HCT116 (cell line): ENCODE data around the gene SH3GL3. TPM values are rescaled to one million over a fixed set of nuclear protein-coding genes. Genes with fewer than 3 reads are reported as not detected.

Experiments used
- ATAC-seq: fragments of 200-7000 bp; cut with Tn5 transposase; 2 replicates; pipeline ENCODE4 v1.9.1; 2020; ENCODE audit warnings: mild to moderate bottlenecking, moderate library complexity
- BruUV-seq: library from RNA; stranded (reverse); fragments of 400-500 nt; replicated peaks from 2 replicates; lab custom pipeline; 2021; lab: Mats Ljungman, UMichigan
- CTCF ChIA-PET: fragments of 300-600 bp; sonication (Branson Sonifier 250); formaldehyde crosslinking; loops from one replicate; lab custom pipeline; 2021; ENCODE audit warnings: antibody characterized with exemption; lab: Charles Lee
- POLR2A ChIA-PET: fragments of 300-600, 350-600 bp; sonication (Branson Sonifier 250); formaldehyde crosslinking; loops from one replicate; lab custom pipeline; 2021; ENCODE audit warnings: antibody characterized with exemption; lab: Charles Lee
- RAD21 ChIA-PET, 2 experiments: fragments of 300-600 bp; sonication (Branson Sonifier 250); formaldehyde crosslinking; loops; one replicate each; lab custom pipeline; 2023; ENCODE audit warnings: low total read pairs in 2 of 2; ENCODE audit not compliant: uncharacterized antibody in 2 of 2, unreplicated experiment in 2 of 2, low non-redundant PET in 1 of 2; lab: Charles Lee
- DNase-seq: peaks from one replicate; pipeline ENCODE4 v3.0.0-alpha.2; 2010; ENCODE audit warnings: low read depth, low spot score
- H2AFZ ChIP-seq: fragments of 200-600 bp; shearing (Covaris generic), sonication (generic); 2 replicates; pipeline ENCODE4 v1.6.1; 2017; ENCODE audit warnings: low read depth, mixed run types, mixed read lengths, antibody characterized with exemption, low read length; ENCODE audit not compliant: poor library complexity, severe bottlenecking
- H3K27ac ChIP-seq: 2 replicates; pipeline ENCODE4 v1.5.1; 2012; ENCODE audit warnings: low read depth, low read length
- H3K27me3 ChIP-seq: fragments of 200-600 bp; sonication (generic); 2 replicates; pipeline ENCODE4 v1.6.1; 2016; ENCODE audit warnings: mixed run types, low read length, mixed read lengths; ENCODE audit not compliant: insufficient read depth
- H3K36me3 ChIP-seq, 2 experiments: fragments of 200-500 bp in 1 of 2; fragments of 200-600 bp in 1 of 2; sonication (Bioruptor generic) in 1 of 2; sonication (generic) in 1 of 2; 2 replicates each; pipeline versions ENCODE4 v1.5.1 to v1.6.1; 2014 to 2016; ENCODE audit warnings: low read length in 2 of 2, inconsistent platforms in 1 of 2, mixed read lengths in 1 of 2, mixed run types in 1 of 2; ENCODE audit not compliant: insufficient read depth in 2 of 2, control insufficient read depth in 1 of 2
- H3K4me1 ChIP-seq, 2 experiments: fragments of 200-600 bp in 1 of 2; sonication (generic) in 1 of 2; 2 replicates each; pipeline versions ENCODE4 v1.5.1 to v1.6.1; 2012 to 2017; ENCODE audit warnings: low read length in 2 of 2, inconsistent platforms in 1 of 2, mild to moderate bottlenecking in 1 of 2, mixed read lengths in 1 of 2, mixed run types in 1 of 2, moderate library complexity in 1 of 2; ENCODE audit not compliant: insufficient read depth in 2 of 2, control insufficient read depth in 1 of 2
- H3K4me2 ChIP-seq: fragments of 200-600 bp; sonication (generic); 2 replicates; pipeline ENCODE4 v1.6.1; 2017; ENCODE audit warnings: mixed run types, low read length, mixed read lengths
- H3K4me3 ChIP-seq, 2 experiments: fragments of 200-600 bp in 1 of 2; sonication (generic) in 1 of 2; replicated peaks in 1 of 2; 2 replicates each; pipeline ENCODE4 v1.5.1; 2011 to 2016; ENCODE audit warnings: low read length in 2 of 2, control low read depth in 1 of 2, low read depth in 1 of 2, mild to moderate bottlenecking in 1 of 2, mixed read lengths in 1 of 2, mixed run types in 1 of 2
- H3K79me2 ChIP-seq: fragments of 200-600 bp; sonication (generic); 2 replicates; pipeline ENCODE4 v1.6.1; 2017; ENCODE audit warnings: mild to moderate bottlenecking, mixed run types, low read length, moderate library complexity, mixed read lengths; ENCODE audit not compliant: insufficient read depth
- H3K9ac ChIP-seq: fragments of 200-600 bp; sonication (generic); 2 replicates; pipeline ENCODE4 v1.6.1; 2016; ENCODE audit warnings: low read length, mixed read lengths
- H3K9me2 ChIP-seq: fragments of 200-600 bp; sonication (generic), shearing (Covaris generic); 2 replicates; pipeline ENCODE4 v1.6.1; 2017; ENCODE audit warnings: mixed run types, mild to moderate bottlenecking, moderate library complexity; ENCODE audit not compliant: insufficient read depth
- H3K9me3 ChIP-seq, 2 experiments: fragments of 200-500 bp in 1 of 2; fragments of 200-600 bp in 1 of 2; sonication (Bioruptor generic) in 1 of 2; sonication (generic) in 1 of 2; 2 replicates each; pipeline ENCODE4 v1.6.1; 2014 to 2017; ENCODE audit warnings: low read length in 2 of 2, mixed read lengths in 2 of 2, inconsistent platforms in 1 of 2, low read depth in 1 of 2, mild to moderate bottlenecking in 1 of 2, mixed run types in 1 of 2, moderate library complexity in 1 of 2; ENCODE audit not compliant: control insufficient read depth in 1 of 2, insufficient read depth in 1 of 2
- H4K20me1 ChIP-seq: fragments of 200-600 bp; sonication (generic), shearing (Covaris generic); 2 replicates; pipeline ENCODE4 v1.6.1; 2017; ENCODE audit warnings: mixed run types, mild to moderate bottlenecking, moderate library complexity; ENCODE audit not compliant: insufficient read depth
- EGR1 ChIP-seq: IDR thresholded peaks from 2 replicates; pipeline ENCODE4 v1.6.1; 2012; ENCODE audit warnings: low read depth
- ELF1 ChIP-seq: IDR thresholded peaks from 2 replicates; pipeline ENCODE4 v1.6.1; 2012; ENCODE audit warnings: low read depth, borderline replicate concordance
- EZH2 ChIP-seq: fragments of 200-600 bp; sonication (generic); IDR thresholded peaks from 2 replicates; pipeline ENCODE4 v1.6.1; 2017; ENCODE audit warnings: antibody characterized with exemption, mixed run types
- EZH2phosphoT487 ChIP-seq: fragments of 200-600 bp; IDR thresholded peaks from 2 replicates; pipeline ENCODE4 v1.6.1; 2018; ENCODE audit warnings: antibody characterized with exemption, borderline replicate concordance
- FOSL1 ChIP-seq: IDR thresholded peaks from 2 replicates; pipeline ENCODE4 v1.6.1; 2012; ENCODE audit warnings: low read depth
- JUND ChIP-seq: IDR thresholded peaks from 2 replicates; pipeline ENCODE4 v1.6.1; 2012
- POLR2AphosphoS5 ChIP-seq: IDR thresholded peaks from 2 replicates; pipeline ENCODE4 v1.6.1; 2011; ENCODE audit warnings: mild to moderate bottlenecking, low read depth, low read length, moderate library complexity
- SIN3A ChIP-seq: IDR thresholded peaks from 2 replicates; pipeline ENCODE4 v1.6.1; 2012; ENCODE audit warnings: low read depth
- SRF ChIP-seq: IDR thresholded peaks from 2 replicates; pipeline ENCODE4 v1.6.1; 2012; ENCODE audit warnings: low read depth
- TCF7L2 ChIP-seq: IDR thresholded peaks from 2 replicates; pipeline ENCODE4 v1.7.0; 2011; ENCODE audit warnings: borderline replicate concordance, inconsistent platforms; ENCODE audit not compliant: insufficient read depth, insufficient read length; ENCODE audit errors: extremely low read depth
- ZFX ChIP-seq: fragments of 450-650 bp; IDR thresholded peaks from 2 replicates; pipeline ENCODE4 v1.6.1; 2017
- intact Hi-C: fragments of 100-400 bp; cut with micrococcal nuclease; formaldehyde crosslinking; loops from 2 replicates; pipeline ENCODE4 v1.10.0; 2022
- total RNA-seq: library from RNA; stranded (reverse); gene quantifications from one replicate; pipeline ENCODE4 v1.2.1, GENCODE V29; 2021; ENCODE audit not compliant: unreplicated experiment
- TF ChIP-seq, protein P1 (sequence below), 3 experiments: fragments of 200-600 bp in 1 of 3; sonication (generic) in 1 of 3; IDR thresholded peaks in 2 of 3; conservative IDR thresholded peaks in 1 of 3; 2 replicates each; pipeline ENCODE4 v1.5.1; 2012 to 2017; ENCODE audit warnings: low read depth in 2 of 3, low read length in 2 of 3, antibody characterized with exemption in 1 of 3, borderline replicate concordance in 1 of 3, control low read depth in 1 of 3, mild to moderate bottlenecking in 1 of 3, mixed read lengths in 1 of 3, mixed run types in 1 of 3, moderate library complexity in 1 of 3; ENCODE audit not compliant: insufficient read depth in 1 of 3
- TF ChIP-seq, protein P2 (sequence below): IDR thresholded peaks from 2 replicates; pipeline ENCODE4 v1.6.1; 2012

Gene SH3GL3
- total RNA-seq, 1 experiment from 2014 or later = 1.3 TPM

GRCh38 chr15:83471307-83471866, 24.2 kb downstream of the SH3GL3 start:
- ATAC-seq (no peak), DNase-seq (no peak)
- no peaks in the 10 kb centered on the region for H3K36me3 ChIP-seq
- no peaks in the 10 kb centered on the region for H3K4me1 ChIP-seq
- H3K9me3 ChIP-seq = no peaks in the 10 kb centered on the region
- H3K9me2 ChIP-seq = no peaks in the 10 kb centered on the region
- BruUV-seq = no TSS peak
- H3K27me3 ChIP-seq = no peaks in the 10 kb centered on the region
- ChIA-PET RAD21 (no interaction called here), POLR2A (no interaction called here), CTCF (no interaction called here)
- no peaks in the 10 kb centered on the region for H3K79me2 ChIP-seq
- H3K4me2 ChIP-seq = no peak overlapping the region
- intact Hi-C loops = no loop called here
- no peak overlapping the region for H3K4me3 ChIP-seq
- no peak overlapping the region for H3K27ac ChIP-seq
- no peak overlapping the region for H2AFZ ChIP-seq
- H4K20me1 ChIP-seq = no peaks in the 10 kb centered on the region; the same call in 1 of the 2 replicates
- TF ChIP-seq SRF (peak; percentile 65; the same call in 1 of the 2 replicates), ELF1 (no peak)
- H3K9ac ChIP-seq = no peak overlapping the region

DNA sequence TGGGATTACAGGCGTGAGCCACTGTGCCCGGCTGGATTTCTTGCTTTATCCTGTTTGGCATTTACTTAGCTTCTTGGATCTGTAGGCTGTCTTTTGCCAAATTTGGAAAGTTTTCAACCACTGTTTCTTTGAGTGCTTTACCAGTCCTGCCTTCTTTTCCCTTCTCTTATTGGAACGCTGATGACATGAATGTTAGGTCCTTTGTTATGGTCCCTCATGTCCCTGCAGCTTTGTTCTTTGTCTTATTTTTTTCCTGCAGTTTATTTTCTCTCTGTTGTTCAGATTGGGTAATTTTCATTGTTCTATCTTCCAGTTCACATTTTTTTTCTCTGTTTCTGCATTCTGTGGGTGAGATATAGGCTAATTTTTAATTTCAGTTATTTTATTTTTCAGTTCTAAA, 25.0 kb downstream of the SH3GL3 start:
- BruUV-seq = no TSS peak
- no peak for ATAC-seq
- Histone ChIP-seq H3K4me3 (no peak overlapping the region), H3K27ac (no peak overlapping the region), H3K9me3 (no peaks in the 10 kb centered on the region), H3K4me1 (no peaks in the 10 kb centered on the region), H3K9ac (no peak overlapping the region), H2AFZ (no peak overlapping the region), H4K20me1 (no peaks in the 10 kb centered on the region), H3K9me2 (no peaks in the 10 kb centered on the region), H3K27me3 (no peaks in the 10 kb centered on the region), H3K79me2 (no peaks in the 10 kb centered on the region), H3K36me3 (no peaks in the 10 kb centered on the region), H3K4me2 (no peak overlapping the region)
- RAD21 ChIA-PET = no interaction called here
- TF ChIP-seq POLR2AphosphoS5 = no peak
- TF ChIP-seq, protein P1, sequence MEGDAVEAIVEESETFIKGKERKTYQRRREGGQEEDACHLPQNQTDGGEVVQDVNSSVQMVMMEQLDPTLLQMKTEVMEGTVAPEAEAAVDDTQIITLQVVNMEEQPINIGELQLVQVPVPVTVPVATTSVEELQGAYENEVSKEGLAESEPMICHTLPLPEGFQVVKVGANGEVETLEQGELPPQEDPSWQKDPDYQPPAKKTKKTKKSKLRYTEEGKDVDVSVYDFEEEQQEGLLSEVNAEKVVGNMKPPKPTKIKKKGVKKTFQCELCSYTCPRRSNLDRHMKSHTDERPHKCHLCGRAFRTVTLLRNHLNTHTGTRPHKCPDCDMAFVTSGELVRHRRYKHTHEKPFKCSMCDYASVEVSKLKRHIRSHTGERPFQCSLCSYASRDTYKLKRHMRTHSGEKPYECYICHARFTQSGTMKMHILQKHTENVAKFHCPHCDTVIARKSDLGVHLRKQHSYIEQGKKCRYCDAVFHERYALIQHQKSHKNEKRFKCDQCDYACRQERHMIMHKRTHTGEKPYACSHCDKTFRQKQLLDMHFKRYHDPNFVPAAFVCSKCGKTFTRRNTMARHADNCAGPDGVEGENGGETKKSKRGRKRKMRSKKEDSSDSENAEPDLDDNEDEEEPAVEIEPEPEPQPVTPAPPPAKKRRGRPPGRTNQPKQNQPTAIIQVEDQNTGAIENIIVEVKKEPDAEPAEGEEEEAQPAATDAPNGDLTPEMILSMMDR (IDR thresholded peaks at IDR 0.05 in 2 of 3, conservative IDR thresholded peaks at IDR 0.05 in 1 of 3; ENCODE audit: borderline replicate concordance in 1 of 3, insufficient read depth in 1 of 3, low read depth in 2 of 3, low read length in 2 of 3) = no peak
- no peak for TF ChIP-seq SRF
- TF ChIP-seq EZH2phosphoT487 = no peak
- TF ChIP-seq FOSL1 = no peak
- TF ChIP-seq TCF7L2 = no peak
- TF ChIP-seq, protein P2, sequence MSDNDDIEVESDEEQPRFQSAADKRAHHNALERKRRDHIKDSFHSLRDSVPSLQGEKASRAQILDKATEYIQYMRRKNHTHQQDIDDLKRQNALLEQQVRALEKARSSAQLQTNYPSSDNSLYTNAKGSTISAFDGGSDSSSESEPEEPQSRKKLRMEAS = no peak
- TF ChIP-seq EZH2 = no peak
- no peak for TF ChIP-seq EGR1
- no peak for TF ChIP-seq SIN3A
- TF ChIP-seq JUND = no peak
- TF ChIP-seq ZFX = no peak
- intact Hi-C loops = no loop called here
- CTCF ChIA-PET = no interaction called here
- no peak for DNase-seq
- POLR2A ChIA-PET = no interaction called here
